ENCODE results near the gene MME.

Gene MME

GRCh38 chr3:155097009-155097349, 16.9 kb downstream of the MME start:
- Histone ChIP-seq H3K4me3 (ENCODE audit: low read depth, low read length) (no peak overlapping the region), H3K36me3 (no peaks in the 10 kb centered on the region), H3K27me3 (no peaks in the 10 kb centered on the region), H3K9me3 (no peaks in the 10 kb centered on the region; the same call in 1 of the 2 replicates), H3K4me1 (no peaks in the 10 kb centered on the region)
- no peak for TF ChIP-seq CTCF (IDR thresholded peaks at IDR 0.05; ENCODE audit: low read depth, low read length)
- DNase-seq = no peak

- DNase-seq = no peak
- no peaks in the 10 kb centered on the region for H3K4me1 ChIP-seq
- H3K4me3 ChIP-seq (ENCODE audit: low read depth, low read length) = no peak overlapping the region
- no peak for TF ChIP-seq CTCF (IDR thresholded peaks at IDR 0.05; ENCODE audit: low read depth, low read length)
- H3K9me3 ChIP-seq = no peaks in the 10 kb centered on the region; the same call in 1 of the 2 replicates
- H3K27me3 ChIP-seq = no peaks in the 10 kb centered on the region
- H3K36me3 ChIP-seq = no peaks in the 10 kb centered on the region
Observed at GRCh38 chr3:155101398-155101797, 21.3 kb downstream of the MME start.

- DNase-seq = no peak
- H3K4me3 ChIP-seq (ENCODE audit: low read depth, low read length) = no peak overlapping the region
- no peaks in the 10 kb centered on the region for H3K36me3 ChIP-seq
- no peaks in the 10 kb centered on the region; the same call in 1 of the 2 replicates for H3K9me3 ChIP-seq
- H3K27me3 ChIP-seq = no peaks in the 10 kb centered on the region
- no peaks in the 10 kb centered on the region for H3K4me1 ChIP-seq
- no peak for TF ChIP-seq CTCF (IDR thresholded peaks at IDR 0.05; ENCODE audit: low read depth, low read length)
Observed at GRCh38 chr3:155102329-155102728, 22.2 kb downstream of the MME start.

- no peak for DNase-seq
- no peaks in the 10 kb centered on the region for H3K9me3 ChIP-seq
- no peaks in the 10 kb centered on the region for H3K36me3 ChIP-seq
- H3K27me3 ChIP-seq = no peaks in the 10 kb centered on the region
- H3K4me3 ChIP-seq (ENCODE audit: low read depth, low read length) = no peak overlapping the region
- TF ChIP-seq CTCF (IDR thresholded peaks at IDR 0.05; ENCODE audit: low read depth, low read length) = no peak
- H3K4me1 ChIP-seq = no peaks in the 10 kb centered on the region
Observed at GRCh38 chr3:155103686-155104085, 23.6 kb downstream of the MME start.

GRCh38 chr3:155106119-155106518, 26.0 kb downstream of the MME start:
- H3K4me1 ChIP-seq = no peaks in the 10 kb centered on the region
- no peak overlapping the region for H3K4me3 ChIP-seq (ENCODE audit: low read depth, low read length)
- H3K36me3 ChIP-seq = no peaks in the 10 kb centered on the region
- TF ChIP-seq CTCF (IDR thresholded peaks at IDR 0.05; ENCODE audit: low read depth, low read length) = no peak
- no peaks in the 10 kb centered on the region for H3K9me3 ChIP-seq
- DNase-seq = no peak
- H3K27me3 ChIP-seq = no peaks in the 10 kb centered on the region

- DNase-seq = no peak
- Histone ChIP-seq H3K27me3 (no peaks in the 10 kb centered on the region), H3K36me3 (no peaks in the 10 kb centered on the region), H3K4me1 (no peaks in the 10 kb centered on the region), H3K4me3 (ENCODE audit: low read depth, low read length) (no peak overlapping the region), H3K9me3 (no peaks in the 10 kb centered on the region)
- TF ChIP-seq CTCF (IDR thresholded peaks at IDR 0.05; ENCODE audit: low read depth, low read length) = no peak
Observed at GRCh38 chr3:155110022-155110421, 29.9 kb downstream of the MME start.

All from BE2C (cell line).